ENCODE data around the gene HS3ST4. TPM values are rescaled to one million over a fixed set of nuclear protein-coding genes. Genes with fewer than 3 reads are reported as not detected.

HS3ST4 gene
- total and polyA plus RNA-seq, 2 donors (not counting 3 experiments of a cell fraction or from before 2014, with no cell fraction given), result not detected

DNA sequence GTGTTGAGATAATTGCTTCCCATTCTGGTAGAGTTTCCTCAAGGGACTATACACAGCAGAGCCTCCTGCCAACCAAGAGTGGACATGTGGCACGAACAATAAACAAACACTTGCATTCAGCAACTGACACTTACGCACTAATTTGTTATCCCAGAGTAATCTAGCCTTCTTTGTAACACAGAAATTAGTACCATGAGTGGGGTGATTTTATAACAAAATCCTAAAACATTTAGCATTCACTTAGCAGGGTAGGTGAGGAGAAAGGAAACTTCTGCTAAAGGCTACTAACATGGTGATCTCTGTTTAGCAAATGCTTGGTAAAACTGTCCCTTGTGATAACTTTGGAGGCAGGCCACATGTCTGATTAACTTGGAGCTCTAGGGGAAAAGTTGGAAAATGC lies 325.2 kb downstream of the HS3ST4 start:
- H4K20me1 ChIP-seq (replicated peaks; ENCODE audit: control insufficient read depth, extremely low read depth, insufficient read depth, low read length), result no peaks in the 10 kb centered on the region
- H3K4me1 ChIP-seq (ENCODE audit: control insufficient read depth, extremely low read depth, insufficient read depth, low read length), result no peaks in the 10 kb centered on the region
- H3K9me1 ChIP-seq (replicated peaks; ENCODE audit: control insufficient read depth, extremely low read depth, insufficient read depth, low read length), result no peaks in the 10 kb centered on the region
- no peak overlapping the region for H3K4me3 ChIP-seq (replicated peaks in 1 of 3; ENCODE audit: insufficient read depth in 1 of 3, low read depth in 1 of 3, low read length in 3 of 3)
- no peak overlapping the region for H3K27ac ChIP-seq (ENCODE audit: insufficient read depth, low read depth, low read length)
- ChIA-PET POLR2A (no interaction called here), CTCF (no interaction called here)
- no peak overlapping the region for H3K4me2 ChIP-seq (ENCODE audit: insufficient read depth, low read length)
- DNase-seq (ENCODE audit: low read depth, low spot score) (no peak), FAIRE-seq (no peak)
- no TSS peak for BruUV-seq (replicated peaks)
- H3K36me3 ChIP-seq (ENCODE audit: control insufficient read depth in 2 of 2, extremely low read depth in 1 of 2, insufficient read depth in 2 of 2, low read length in 2 of 2), result no peaks in the 10 kb centered on the region
- H3K27me3 ChIP-seq (ENCODE audit: control insufficient read depth in 2 of 2, insufficient read depth in 2 of 2, low read length in 2 of 2), result no peaks in the 10 kb centered on the region
- intact Hi-C loops (cut with micrococcal nuclease) (no loop called here), dilution Hi-C loops (cut with MboI; ENCODE audit: extremely low pct_ligation_motif_present, low sequenced_read_pairs) (no loop called here)
- TF ChIP-seq POLR2A (IDR thresholded peaks at IDR 0.05; ENCODE audit: low read depth, low read length), result no peak
- no peak for TF ChIP-seq GATA2 (IDR thresholded peaks at IDR 0.05; ENCODE audit: insufficient read depth, insufficient read length, low read depth, low read length)
- TF ChIP-seq, protein P1, sequence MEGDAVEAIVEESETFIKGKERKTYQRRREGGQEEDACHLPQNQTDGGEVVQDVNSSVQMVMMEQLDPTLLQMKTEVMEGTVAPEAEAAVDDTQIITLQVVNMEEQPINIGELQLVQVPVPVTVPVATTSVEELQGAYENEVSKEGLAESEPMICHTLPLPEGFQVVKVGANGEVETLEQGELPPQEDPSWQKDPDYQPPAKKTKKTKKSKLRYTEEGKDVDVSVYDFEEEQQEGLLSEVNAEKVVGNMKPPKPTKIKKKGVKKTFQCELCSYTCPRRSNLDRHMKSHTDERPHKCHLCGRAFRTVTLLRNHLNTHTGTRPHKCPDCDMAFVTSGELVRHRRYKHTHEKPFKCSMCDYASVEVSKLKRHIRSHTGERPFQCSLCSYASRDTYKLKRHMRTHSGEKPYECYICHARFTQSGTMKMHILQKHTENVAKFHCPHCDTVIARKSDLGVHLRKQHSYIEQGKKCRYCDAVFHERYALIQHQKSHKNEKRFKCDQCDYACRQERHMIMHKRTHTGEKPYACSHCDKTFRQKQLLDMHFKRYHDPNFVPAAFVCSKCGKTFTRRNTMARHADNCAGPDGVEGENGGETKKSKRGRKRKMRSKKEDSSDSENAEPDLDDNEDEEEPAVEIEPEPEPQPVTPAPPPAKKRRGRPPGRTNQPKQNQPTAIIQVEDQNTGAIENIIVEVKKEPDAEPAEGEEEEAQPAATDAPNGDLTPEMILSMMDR (IDR thresholded peaks at IDR 0.05; ENCODE audit: extremely low read depth in 1 of 2, insufficient read depth in 1 of 2, low read depth in 1 of 2, low read length in 2 of 2), result no peak
- no peak for TF ChIP-seq JUN (IDR thresholded peaks at IDR 0.05; ENCODE audit: borderline replicate concordance, insufficient read depth, insufficient read length, low read depth)
- TF ChIP-seq MAX (IDR thresholded peaks at IDR 0.05; ENCODE audit: insufficient read depth, insufficient read length), result no peak
- no peak for TF ChIP-seq EZH2 (IDR thresholded peaks at IDR 0.05; ENCODE audit: borderline replicate concordance, low read depth, low read length, severe bottlenecking)
- no peak for TF ChIP-seq FOS (IDR thresholded peaks at IDR 0.05; ENCODE audit: borderline replicate concordance, insufficient read depth, low read length)
- no peak for TF ChIP-seq MYC (IDR thresholded peaks at IDR 0.05; ENCODE audit: low read depth, low read length)
- no peak for TF ChIP-seq POLR2AphosphoS5 (IDR thresholded peaks at IDR 0.05; ENCODE audit: insufficient read depth, low read depth, low read length)
- H2AFZ ChIP-seq (ENCODE audit: low read depth, low read length), result no peak overlapping the region
- H3K9ac ChIP-seq (replicated peaks; ENCODE audit: extremely low read depth, insufficient read depth, low read length), result no peak overlapping the region
- H3K79me2 ChIP-seq (ENCODE audit: control insufficient read depth, insufficient read depth, low read length), result no peaks in the 10 kb centered on the region
- H3K9me3 ChIP-seq (replicated peaks; ENCODE audit: control insufficient read depth, insufficient read depth, low read length), result no peaks in the 10 kb centered on the region

Measured in endothelial cell of umbilical vein (primary cell).